Jurkat, Clone E6-1 (cell line): ENCODE data around the gene EPPIN.

ENCODE experiments used
- DNase-seq: peaks from one replicate; pipeline ENCODE4 v3.0.0-alpha.2; 2011; ENCODE audit warnings: low read depth, low spot score
- H3K4me3 ChIP-seq: 2 replicates; pipeline ENCODE4 v1.5.1; 2011; ENCODE audit warnings: mild to moderate bottlenecking, low read length, control low read depth, moderate library complexity

The EPPIN gene

DNA sequence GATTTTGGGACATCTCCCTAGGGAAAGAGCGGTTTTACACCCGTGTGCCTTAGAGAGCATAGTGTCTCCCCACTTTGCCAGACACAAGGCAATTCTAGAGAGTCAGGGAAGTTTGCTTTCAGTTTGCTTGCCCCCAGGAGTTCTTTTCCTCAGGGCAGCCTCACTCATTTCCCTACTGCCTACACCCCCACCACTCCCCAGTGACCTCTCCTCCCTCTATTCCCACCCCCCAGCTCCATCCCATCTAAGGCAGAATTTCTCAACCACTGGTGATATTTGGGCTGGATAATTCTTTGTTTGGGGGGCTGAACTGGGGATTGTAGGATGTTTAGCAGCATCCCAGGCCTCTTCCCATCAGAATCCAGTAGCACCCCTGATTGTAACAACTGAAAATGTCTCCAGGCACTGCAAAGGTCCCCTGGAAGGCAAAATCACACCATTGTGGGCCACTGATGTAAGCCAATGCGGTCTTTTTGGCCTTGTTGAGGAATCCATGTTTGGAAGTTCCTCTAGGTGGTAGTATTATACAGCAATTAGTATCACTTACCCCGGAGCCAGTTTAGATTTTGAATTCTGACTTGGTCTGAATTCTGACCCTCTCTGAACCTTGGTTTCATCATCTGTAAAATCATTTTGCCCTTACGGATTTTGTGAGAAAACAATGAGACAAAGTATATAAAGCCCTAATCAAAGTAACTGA, 1.3 kb downstream of the EPPIN start:
- no peak overlapping the region for H3K4me3 ChIP-seq
- peak; percentile 2 for DNase-seq

DNA sequence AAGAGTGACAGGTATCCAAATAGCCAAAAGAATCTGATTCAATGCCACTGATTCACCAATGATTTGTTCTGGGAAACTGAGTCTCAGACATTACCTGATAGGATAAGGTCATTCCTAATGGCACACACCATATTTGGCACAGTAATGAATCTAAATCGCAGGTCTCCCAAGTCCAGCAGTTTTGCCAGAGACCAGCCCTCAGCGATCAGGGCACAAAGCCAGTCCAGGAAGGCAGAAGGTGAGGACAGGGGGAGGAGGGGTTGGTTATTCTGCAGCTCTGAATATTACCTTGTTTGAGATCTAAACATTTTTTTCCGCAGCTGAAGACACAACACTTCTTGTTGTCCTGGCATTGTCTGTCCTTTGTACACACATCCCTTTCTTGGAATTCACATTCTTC, 1.9 kb downstream of the EPPIN start:
- H3K4me3 ChIP-seq, result no peak overlapping the region
- no peak for DNase-seq

- no peak for DNase-seq
- no peak within 1 kb of the TSS for H3K4me3 ChIP-seq
Measured at GRCh38 chr20:45539382-45539781, 7.8 kb downstream of the EPPIN start, which contains the start of gene WFDC6. TSS of gene WFDC6 (minus strand) at chr20:45539482. CDS start at chr20:45539407, 75 bp downstream.

DNA sequence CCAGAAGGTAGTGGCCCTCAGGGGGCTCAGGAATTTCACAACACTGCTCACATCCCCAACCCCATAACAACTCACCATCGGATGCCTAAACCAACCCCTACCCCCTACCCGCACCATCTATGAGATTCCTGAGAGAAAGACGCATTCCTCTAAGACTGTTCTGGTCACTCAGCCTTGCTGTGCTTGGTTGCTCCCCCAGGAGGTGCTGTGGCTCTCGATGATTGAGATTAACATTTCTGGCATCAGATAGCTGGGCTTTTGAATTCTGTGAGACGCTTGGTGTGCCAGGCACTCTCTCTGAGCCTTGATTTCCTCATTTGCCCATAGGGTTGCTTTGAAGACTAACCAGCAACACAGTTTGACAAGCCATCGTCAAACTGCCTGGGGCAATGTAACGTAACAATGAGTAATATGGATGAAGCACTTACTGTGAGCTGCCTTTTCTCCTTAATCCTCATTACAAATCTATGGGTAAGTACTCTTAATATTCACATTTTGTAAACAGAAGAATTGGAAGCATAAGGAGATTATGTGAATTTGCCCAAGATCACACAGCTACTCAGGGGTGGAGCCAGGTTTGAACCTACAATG, 8.9 kb downstream of the EPPIN start:
- DNase-seq, result no peak
- no peak overlapping the region for H3K4me3 ChIP-seq

DNA sequence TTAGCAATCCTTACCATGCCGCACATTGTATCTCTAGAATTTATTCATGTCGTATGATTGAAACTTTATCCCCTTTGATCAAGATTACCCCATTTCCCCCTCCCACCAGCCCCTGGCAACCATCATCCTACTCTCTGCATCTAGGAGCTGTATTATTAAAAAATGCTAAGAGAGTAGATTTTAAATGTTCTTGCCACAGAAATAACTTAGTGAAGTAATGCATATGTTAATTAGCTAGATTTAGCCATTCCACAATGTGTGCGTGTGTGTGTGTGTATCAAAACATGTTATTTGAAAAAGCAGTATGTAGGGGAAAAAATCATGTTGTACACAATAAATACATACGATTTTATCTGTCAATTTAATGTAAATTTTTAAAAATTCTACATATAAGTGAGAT, 19.9 kb downstream of the EPPIN start:
- H3K4me3 ChIP-seq, result no peak overlapping the region
- no peak for DNase-seq

- no peak overlapping the region for H3K4me3 ChIP-seq
- no peak for DNase-seq
Measured at GRCh38 chr20:45523821-45524220, 23.4 kb downstream of the EPPIN start.

DNA sequence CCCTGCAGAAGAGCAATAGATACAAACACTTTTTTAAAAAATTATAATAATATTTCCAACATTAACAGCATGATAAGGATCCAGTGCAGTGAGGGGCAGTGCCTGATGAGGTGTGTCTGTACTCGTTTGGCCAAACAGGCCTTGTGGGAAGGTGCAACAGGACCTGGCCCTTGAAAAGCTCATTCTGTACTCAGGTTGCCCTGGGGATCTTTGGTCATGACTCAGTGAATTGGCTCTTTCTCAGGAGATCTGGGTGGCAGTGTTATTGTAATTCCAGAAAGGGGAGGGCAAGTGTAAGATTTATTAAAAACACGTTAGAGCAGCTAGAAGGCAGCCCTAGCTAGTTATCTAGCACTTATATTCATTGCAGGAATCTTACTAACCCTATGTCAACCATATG, 28.9 kb downstream of the EPPIN start:
- H3K4me3 ChIP-seq, result no peak overlapping the region
- DNase-seq, result no peak

DNA sequence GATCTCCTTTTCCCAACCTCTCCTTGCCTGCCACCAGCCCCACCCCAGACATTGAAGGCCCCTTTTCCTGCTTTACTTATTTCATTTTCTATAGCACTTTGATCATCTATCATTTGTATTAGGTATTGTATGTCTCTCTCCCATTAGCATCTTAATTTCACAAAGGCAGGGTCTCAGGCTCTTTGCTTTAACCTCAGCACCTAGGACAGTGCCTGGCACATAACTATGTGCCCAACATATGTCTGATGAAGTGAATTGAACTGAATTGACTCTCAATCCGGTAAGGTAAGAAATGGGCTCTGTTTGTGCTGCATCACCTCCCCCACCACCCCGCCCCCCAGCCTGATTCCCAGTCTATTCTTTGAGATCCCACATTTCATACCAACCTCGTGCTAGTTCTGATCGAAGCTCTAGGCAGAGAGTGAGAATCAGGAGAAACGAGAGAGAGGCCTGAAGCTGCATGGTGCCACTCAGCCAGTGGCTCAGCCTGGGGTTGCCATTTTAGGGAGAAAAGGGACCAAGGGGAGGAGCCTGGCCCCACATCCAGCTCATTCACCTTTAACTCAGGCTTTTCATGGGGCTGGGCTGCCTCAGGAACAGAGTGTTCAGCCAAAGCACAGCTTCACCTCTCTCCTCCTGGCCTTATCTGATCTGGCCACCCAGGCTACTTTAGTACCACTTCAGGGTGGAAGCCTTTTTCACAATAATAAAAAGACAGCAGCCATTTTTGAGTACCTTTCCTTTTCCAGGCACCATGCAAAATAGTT, 31.9 kb downstream of the EPPIN start, which contains the start of gene SPINT3:
Gene SPINT3 (minus strand): TSS at position 476 of the 767 bp plus-strand sequence. CDS start 14 bp downstream, at position 462.
- H3K4me3 ChIP-seq, result no peak within 1 kb of the TSS
- DNase-seq, result no peak

- no peak overlapping the region for H3K4me3 ChIP-seq
Measured at GRCh38 chr20:45510242-45510862, 36.8 kb downstream of the EPPIN start.

DNA sequence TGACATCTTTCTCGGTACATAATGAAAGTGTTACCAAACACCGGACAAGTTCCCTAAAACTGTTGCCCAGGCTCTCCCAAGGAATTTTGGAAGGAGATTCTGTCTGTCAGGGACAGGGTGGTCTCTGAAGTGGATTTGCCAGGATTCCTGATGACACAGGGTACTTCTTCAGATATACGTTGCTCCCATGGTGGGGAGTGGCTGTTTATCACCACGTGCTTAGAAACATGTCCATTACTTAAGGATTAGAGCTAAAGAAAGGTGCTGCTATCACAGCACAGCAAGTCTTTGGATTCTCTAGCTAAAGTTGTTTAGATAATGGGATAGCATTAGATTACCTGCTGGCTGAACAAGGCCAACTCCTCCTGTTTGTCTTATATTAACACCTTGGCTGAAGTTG, 38.1 kb downstream of the EPPIN start:
- no peak overlapping the region for H3K4me3 ChIP-seq
- no peak for DNase-seq

More at GRCh38 chr20:45510242-45510862, 36.8 kb downstream of the EPPIN start:
- no peak for DNase-seq

- no peak overlapping the region for H3K4me3 ChIP-seq
- DNase-seq, result no peak
Measured at GRCh38 chr20:45508068-45508886, 38.9 kb downstream of the EPPIN start.

GRCh38 chr20:45507011-45507820, 40.0 kb downstream of the EPPIN start:
- no peak overlapping the region for H3K4me3 ChIP-seq
- no peak for DNase-seq

DNA sequence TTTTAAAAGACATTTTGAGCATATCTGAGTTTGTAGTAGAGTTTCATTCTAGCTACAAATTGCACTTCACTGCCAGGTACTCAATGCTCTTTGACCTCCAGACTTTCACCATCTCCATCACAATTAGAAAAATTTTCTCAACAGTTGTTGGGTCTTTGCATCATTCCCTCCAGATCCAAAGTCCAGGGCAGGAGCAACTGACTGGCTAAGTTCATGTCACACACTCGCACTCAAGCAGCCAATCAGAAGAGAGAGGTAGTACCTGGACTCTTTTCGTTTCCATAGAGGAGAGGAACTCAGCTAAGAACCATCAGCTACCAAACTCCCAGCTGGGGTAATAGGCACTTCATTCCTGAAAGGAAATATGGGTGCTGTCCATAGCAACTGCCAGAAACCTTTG, 40.8 kb downstream of the EPPIN start:
- H3K4me3 ChIP-seq, result no peak overlapping the region
- DNase-seq, result no peak

GRCh38 chr20:45503403-45503802, 43.8 kb downstream of the EPPIN start:
- no peak for DNase-seq
- H3K4me3 ChIP-seq, result no peak overlapping the region

DNA sequence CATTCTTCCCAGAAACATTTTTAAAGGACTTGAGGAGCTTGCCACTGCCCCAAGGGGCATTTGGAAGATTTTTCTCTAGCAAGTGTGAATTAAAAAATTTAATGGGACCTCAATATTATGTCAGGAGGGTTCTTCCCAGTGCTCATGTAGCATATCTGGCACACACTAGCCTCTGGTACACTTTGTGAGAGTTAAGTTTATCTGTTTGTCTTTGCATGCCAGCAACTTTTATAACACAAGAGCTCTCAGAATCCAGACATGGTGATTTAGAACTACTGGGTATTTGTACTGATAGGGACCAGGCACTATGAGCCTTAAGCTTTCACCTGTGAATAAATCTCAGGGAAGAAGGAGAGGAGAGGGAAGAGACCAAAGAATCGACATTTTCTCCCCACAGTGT, 44.6 kb downstream of the EPPIN start:
- no peak for DNase-seq
- no peak overlapping the region for H3K4me3 ChIP-seq

- DNase-seq, result no peak
- no peak overlapping the region for H3K4me3 ChIP-seq
Measured at GRCh38 chr20:45501600-45501999, 45.6 kb downstream of the EPPIN start.

GRCh38 chr20:45500022-45500421, 47.2 kb downstream of the EPPIN start:
- no peak for DNase-seq
- no peak overlapping the region for H3K4me3 ChIP-seq

DNA sequence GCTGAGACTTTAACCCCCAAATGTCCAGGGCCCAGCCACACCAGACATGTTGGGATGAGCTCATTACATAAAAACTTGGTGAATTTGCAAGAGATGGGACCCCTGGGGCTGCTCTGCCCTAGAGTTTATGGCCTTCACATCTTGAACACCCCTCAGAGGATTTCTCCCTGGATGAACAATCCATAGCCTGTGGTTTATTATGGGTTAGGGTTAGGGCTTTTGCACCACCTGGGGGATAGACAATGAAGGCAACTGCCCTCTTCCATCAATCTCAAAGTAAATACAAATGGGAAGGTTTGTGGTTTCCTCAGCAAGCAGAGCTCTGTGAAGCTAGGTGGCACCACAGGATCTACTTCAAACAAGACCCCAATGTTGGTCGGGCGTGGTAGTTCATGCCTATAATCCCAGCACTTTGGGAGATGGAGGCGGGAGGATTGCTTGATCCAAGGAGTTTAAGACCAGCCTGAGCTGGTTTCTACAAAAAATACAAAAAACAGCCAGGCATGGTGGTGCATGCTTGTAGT, 49.2 kb downstream of the EPPIN start:
- no peak overlapping the region for H3K4me3 ChIP-seq
- peak; percentile 17 for DNase-seq
